ENCODE data around the gene ZDHHC4.

DNA sequence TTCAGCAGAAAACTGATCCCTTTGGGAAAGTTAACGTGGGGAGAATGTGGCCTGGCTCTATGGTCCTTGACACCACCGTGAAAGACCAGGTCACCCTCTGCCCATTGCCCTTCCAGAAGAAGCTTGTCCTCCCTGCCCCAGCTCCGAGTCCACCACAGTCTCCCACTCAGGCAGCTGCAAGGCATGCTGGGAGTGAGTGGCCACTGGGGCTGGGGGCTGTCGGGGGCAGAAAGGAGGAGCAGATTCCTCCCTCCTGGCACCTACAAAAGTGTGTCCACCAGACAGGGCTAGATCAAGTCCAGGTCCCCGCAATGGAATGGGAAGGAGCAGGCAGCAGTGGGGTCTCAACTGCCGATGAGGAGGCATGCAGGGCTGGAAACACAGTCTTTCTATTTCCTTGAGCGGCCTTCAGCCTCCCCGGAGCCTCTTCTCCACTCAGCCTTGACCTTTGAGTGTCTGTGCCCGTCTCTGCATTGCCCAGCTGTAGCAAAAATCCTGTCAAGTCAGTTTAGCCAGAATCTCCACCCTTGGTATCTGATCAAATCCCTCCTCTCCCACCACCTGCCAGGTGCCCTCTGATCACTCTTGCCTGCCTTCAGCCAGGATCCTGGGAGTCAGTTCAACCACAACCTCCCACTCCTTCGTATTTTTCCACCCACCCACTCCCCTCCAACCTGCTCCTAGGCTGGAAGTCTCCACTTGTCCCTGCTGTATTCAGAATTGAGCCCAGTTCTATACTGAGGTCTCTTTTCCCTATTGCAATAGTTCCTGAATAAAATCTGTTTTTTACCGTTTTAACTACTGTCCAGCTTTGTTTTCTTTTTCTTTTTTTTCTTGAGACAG lies 53.0 kb downstream of the ZDHHC4 start:
- TF ChIP-seq CTCF (IDR thresholded peaks at IDR 0.05 in 2 of 3, conservative IDR thresholded peaks at IDR 0.05 in 1 of 3; ENCODE audit: control insufficient read depth in 2 of 3, extremely low read depth in 1 of 3, insufficient read depth in 1 of 3, low read depth in 3 of 3, low read length in 3 of 3), result no peak
- no peak for TF ChIP-seq IRF5 (IDR thresholded peaks at IDR 0.05; ENCODE audit: borderline replicate concordance)
- TF ChIP-seq POLR2A (IDR thresholded peaks at IDR 0.05; ENCODE audit: low read depth, low read length), result no peak
- no peak for TF ChIP-seq RAD21 (IDR thresholded peaks at IDR 0.05; ENCODE audit: insufficient read depth, low read depth, low read length)
- TF ChIP-seq USF1 (IDR thresholded peaks at IDR 0.05; ENCODE audit: borderline replicate concordance, extremely low read length, insufficient read depth, low read depth, low read length), result no peak
- TF ChIP-seq FOS (IDR thresholded peaks at IDR 0.05; ENCODE audit: borderline replicate concordance, extremely low read depth, insufficient read length), result no peak
- TF ChIP-seq PML (IDR thresholded peaks at IDR 0.05; ENCODE audit: low read length), result no peak
- no peak for TF ChIP-seq SREBF2 (IDR thresholded peaks at IDR 0.05; ENCODE audit: low read length)
- no peak for TF ChIP-seq EZH2 (IDR thresholded peaks at IDR 0.05; ENCODE audit: borderline replicate concordance, control insufficient read depth, low read depth, low read length)
